OCI-LY7 (cell line): Measurements from ENCODE around the gene TPD52L2. TPM values are rescaled to one million over a fixed set of nuclear protein-coding genes. Genes with fewer than 3 reads are reported as not detected.
A peak's percentile ranks its signal among the peaks of the same experiment; 100 is the strongest.

Experiments
- BruUV-seq: library from RNA; stranded (reverse); fragments of 400-500 nt; replicated peaks from 2 replicates; lab custom pipeline; 2021; lab: Mats Ljungman, UMichigan
- CTCF ChIA-PET: fragments of 300-600 bp; sonication (Branson Sonifier 250); formaldehyde crosslinking; loops from one replicate; lab custom pipeline; 2022; ENCODE audit warnings: antibody characterized with exemption; ENCODE audit not compliant: unreplicated experiment; lab: Charles Lee
- POLR2A ChIA-PET: fragments of 300-600 bp; sonication (Branson Sonifier 250); formaldehyde crosslinking; loops from one replicate; lab custom pipeline; 2022; ENCODE audit warnings: antibody characterized with exemption; lab: Charles Lee
- DNase-seq: peaks from one replicate; pipeline ENCODE4 v3.0.0-alpha.2; 2015; ENCODE audit warnings: low spot score
- H2AFZ ChIP-seq: fragments of 200-600 bp; sonication (generic), shearing (Covaris generic); 2 replicates; pipeline ENCODE4 v1.6.1; 2014; ENCODE audit warnings: mild to moderate bottlenecking, antibody characterized with exemption, low read length, moderate library complexity
- H3K27ac ChIP-seq: fragments of 200-600 bp; sonication (generic); 2 replicates; pipeline ENCODE4 v1.5.1; 2014; ENCODE audit warnings: mixed run types, low read depth, mild to moderate bottlenecking, moderate library complexity, low read length, inconsistent platforms; ENCODE audit not compliant: poor library complexity, severe bottlenecking
- H3K36me3 ChIP-seq: fragments of 200-600 bp; sonication (generic); 2 replicates; pipeline ENCODE4 v1.6.1; 2014; ENCODE audit warnings: mild to moderate bottlenecking, antibody characterized with exemption, low read length, moderate library complexity, mixed read lengths; ENCODE audit not compliant: insufficient read depth
- H3K4me1 ChIP-seq: fragments of 200-600 bp; sonication (generic); 2 replicates; pipeline ENCODE4 v1.5.1; 2014; ENCODE audit warnings: mild to moderate bottlenecking, low read length; ENCODE audit not compliant: insufficient read depth, poor library complexity, severe bottlenecking
- H3K4me2 ChIP-seq: fragments of 200-600 bp; sonication (generic); 2 replicates; pipeline ENCODE4 v1.6.1; 2014; ENCODE audit warnings: mild to moderate bottlenecking, low read length
- H3K4me3 ChIP-seq: fragments of 200-600 bp; sonication (generic); 2 replicates; pipeline ENCODE4 v1.5.1; 2014; ENCODE audit warnings: mild to moderate bottlenecking, low read depth, low read length; ENCODE audit not compliant: poor library complexity, severe bottlenecking
- H3K79me2 ChIP-seq: fragments of 200-600 bp; sonication (generic); 2 replicates; pipeline ENCODE4 v1.6.1; 2016; ENCODE audit warnings: low read depth, mild to moderate bottlenecking, low read length, moderate library complexity, mixed read lengths; ENCODE audit not compliant: insufficient read depth
- H3K9me2 ChIP-seq: fragments of 200-600 bp; sonication (generic); 2 replicates; pipeline ENCODE4 v1.6.1; 2016; ENCODE audit warnings: mild to moderate bottlenecking, low read length, mixed read lengths; ENCODE audit not compliant: insufficient read depth
- H3K9me3 ChIP-seq: fragments of 200-600 bp; sonication (generic); 2 replicates; pipeline ENCODE4 v1.6.1; 2014; ENCODE audit warnings: mild to moderate bottlenecking, mixed run types, low read length, mixed read lengths
- H4K20me1 ChIP-seq: fragments of 200-600 bp; sonication (generic); 2 replicates; pipeline ENCODE4 v1.6.1; 2014; ENCODE audit warnings: mild to moderate bottlenecking, antibody characterized with exemption, low read length, moderate library complexity, mixed read lengths; ENCODE audit not compliant: insufficient read depth
- EZH2phosphoT487 ChIP-seq: fragments of 200-600 bp; sonication (generic); IDR thresholded peaks from 2 replicates; pipeline ENCODE4 v1.6.1; 2018; ENCODE audit warnings: low read depth, borderline replicate concordance, mild to moderate bottlenecking, mixed run types, antibody characterized with exemption, low read length, moderate library complexity, mixed read lengths
- intact Hi-C: fragments of 100-400 bp; cut with micrococcal nuclease; formaldehyde crosslinking; loops from one replicate; pipeline ENCODE4 v1.10.0; 2022; ENCODE audit not compliant: unreplicated experiment
- total RNA-seq, 2 experiments: library from RNA; depleted of rRNA in 1 of 2; stranded (reverse); fragments of >200 nt in 1 of 2; shearing (Covaris generic) in 1 of 2; gene quantifications; 2 replicates each; pipeline ENCODE4 v1.2.3, GENCODE V29; 2014 to 2022
- TF ChIP-seq, protein P1 (sequence below): fragments of 200-600 bp; sonication (generic); conservative IDR thresholded peaks from 2 replicates; pipeline ENCODE4 v1.5.1; 2014; ENCODE audit warnings: mild to moderate bottlenecking, antibody characterized with exemption, low read length, moderate library complexity, mixed read lengths

Gene TPD52L2
- total RNA-seq, 2 experiments from 2014 or later = 27.2 to 51.0 TPM

GRCh38 chr20:63831993-63832686 is 32.9 kb upstream of the TPD52L2 start:
- DNase-seq = no peak
- no peak overlapping the region for H2AFZ ChIP-seq
- H3K9me2 ChIP-seq = no peaks in the 10 kb centered on the region
- no peak overlapping the region for H3K27ac ChIP-seq
- peak overlapping the region; percentile 42; the same call in 1 of the 2 replicates for H3K4me2 ChIP-seq
- ChIA-PET CTCF (no interaction called here), POLR2A (no interaction called here)
- H3K79me2 ChIP-seq = no peaks in the 10 kb centered on the region
- H3K9me3 ChIP-seq = no peaks in the 10 kb centered on the region
- H4K20me1 ChIP-seq = no peaks in the 10 kb centered on the region
- intact Hi-C loops = no loop called here
- H3K36me3 ChIP-seq = no peaks in the 10 kb centered on the region
- H3K4me1 ChIP-seq = peaks cover 6% of the 10 kb centered on the region
- TF ChIP-seq, protein P1, sequence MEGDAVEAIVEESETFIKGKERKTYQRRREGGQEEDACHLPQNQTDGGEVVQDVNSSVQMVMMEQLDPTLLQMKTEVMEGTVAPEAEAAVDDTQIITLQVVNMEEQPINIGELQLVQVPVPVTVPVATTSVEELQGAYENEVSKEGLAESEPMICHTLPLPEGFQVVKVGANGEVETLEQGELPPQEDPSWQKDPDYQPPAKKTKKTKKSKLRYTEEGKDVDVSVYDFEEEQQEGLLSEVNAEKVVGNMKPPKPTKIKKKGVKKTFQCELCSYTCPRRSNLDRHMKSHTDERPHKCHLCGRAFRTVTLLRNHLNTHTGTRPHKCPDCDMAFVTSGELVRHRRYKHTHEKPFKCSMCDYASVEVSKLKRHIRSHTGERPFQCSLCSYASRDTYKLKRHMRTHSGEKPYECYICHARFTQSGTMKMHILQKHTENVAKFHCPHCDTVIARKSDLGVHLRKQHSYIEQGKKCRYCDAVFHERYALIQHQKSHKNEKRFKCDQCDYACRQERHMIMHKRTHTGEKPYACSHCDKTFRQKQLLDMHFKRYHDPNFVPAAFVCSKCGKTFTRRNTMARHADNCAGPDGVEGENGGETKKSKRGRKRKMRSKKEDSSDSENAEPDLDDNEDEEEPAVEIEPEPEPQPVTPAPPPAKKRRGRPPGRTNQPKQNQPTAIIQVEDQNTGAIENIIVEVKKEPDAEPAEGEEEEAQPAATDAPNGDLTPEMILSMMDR = no peak
- no peak for TF ChIP-seq EZH2phosphoT487
- no TSS peak for BruUV-seq
- no peak overlapping the region for H3K4me3 ChIP-seq

DNA sequence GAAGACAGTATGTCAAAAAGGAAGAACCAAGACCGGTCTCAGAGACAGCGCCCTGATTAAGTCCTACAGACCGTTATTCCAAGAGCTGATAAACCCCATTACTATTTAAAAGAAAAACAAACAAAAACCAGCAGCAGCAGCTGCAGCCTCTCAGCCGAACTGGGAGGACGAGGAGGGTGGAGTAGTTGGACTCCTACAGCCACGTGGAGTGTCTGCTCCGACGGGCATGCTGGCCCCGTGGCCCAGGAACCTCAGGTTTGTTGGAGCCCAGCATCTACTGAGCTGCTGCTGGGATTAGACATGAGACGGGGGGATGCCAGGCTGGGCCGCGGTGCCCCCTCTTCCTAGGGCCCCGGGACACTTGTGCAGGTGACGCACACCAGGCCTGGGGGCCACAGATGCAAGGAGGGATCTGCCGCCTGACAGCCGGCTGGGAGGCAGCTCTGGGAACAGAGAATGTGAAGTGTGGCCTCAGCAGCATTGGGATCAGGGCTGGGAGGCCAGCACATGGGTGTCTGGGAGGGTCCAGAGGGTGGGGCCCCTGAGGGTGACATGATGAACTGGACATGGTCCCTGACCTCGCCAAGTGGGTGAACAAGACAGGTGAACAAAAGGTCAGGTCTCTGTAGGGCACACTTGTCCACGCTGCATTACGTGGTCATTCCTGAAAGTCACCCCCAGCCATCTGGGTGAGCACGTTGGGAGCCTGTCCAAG is 31.1 kb upstream of the TPD52L2 start:
- TF ChIP-seq, protein P1 = no peak
- TF ChIP-seq EZH2phosphoT487 = no peak
- no peak overlapping the region for H3K27ac ChIP-seq
- no peaks in the 10 kb centered on the region for H3K9me2 ChIP-seq
- no peak overlapping the region for H3K4me2 ChIP-seq
- POLR2A ChIA-PET = no interaction called here
- CTCF ChIA-PET = no interaction called here
- no peak overlapping the region for H2AFZ ChIP-seq
- H3K79me2 ChIP-seq = no peaks in the 10 kb centered on the region
- peaks cover 6% of the 10 kb centered on the region for H3K4me1 ChIP-seq
- intact Hi-C loops = no loop called here
- DNase-seq = no peak
- no peaks in the 10 kb centered on the region for H4K20me1 ChIP-seq
- no peaks in the 10 kb centered on the region for H3K9me3 ChIP-seq
- H3K4me3 ChIP-seq = no peak overlapping the region
- BruUV-seq = no TSS peak
- no peaks in the 10 kb centered on the region for H3K36me3 ChIP-seq

GRCh38 chr20:63834491-63834880 is 30.6 kb upstream of the TPD52L2 start:
- H2AFZ ChIP-seq = no peak overlapping the region
- no peak overlapping the region for H3K4me3 ChIP-seq
- TF ChIP-seq, protein P1 = no peak
- TF ChIP-seq EZH2phosphoT487 = no peak
- CTCF ChIA-PET = no interaction called here
- DNase-seq = no peak
- no peaks in the 10 kb centered on the region for H4K20me1 ChIP-seq
- no peak overlapping the region for H3K4me2 ChIP-seq
- H3K79me2 ChIP-seq = no peaks in the 10 kb centered on the region
- no peaks in the 10 kb centered on the region for H3K9me2 ChIP-seq
- BruUV-seq = no TSS peak
- H3K9me3 ChIP-seq = no peaks in the 10 kb centered on the region
- peaks cover 6% of the 10 kb centered on the region for H3K4me1 ChIP-seq
- H3K27ac ChIP-seq = no peak overlapping the region
- POLR2A ChIA-PET = no interaction called here
- intact Hi-C loops = no loop called here
- H3K36me3 ChIP-seq = no peaks in the 10 kb centered on the region
